T-cell (primary cell): Measurements from ENCODE around the gene PHF10. TPM values are rescaled to one million over a fixed set of nuclear protein-coding genes. Genes with fewer than 3 reads are reported as not detected.

Source experiments
- ATAC-seq, 4 experiments: fragments of 200-7000 bp in 3 of 4; fragments of 150-1000 bp in 1 of 4; cut with Tn5 transposase; replicated peaks in 1 of 4; 1 replicate in 3 of 4; 2 replicates in 1 of 4; pipeline ENCODE4 v1.10.0; 2021; ENCODE audit warnings: moderate library complexity in 3 of 4, mild to moderate bottlenecking in 2 of 4, moderate number of reproducible peaks in 1 of 4
- CTCF ChIA-PET, 2 donors: fragments of 300-600 bp; sonication (Branson Sonifier 250); formaldehyde crosslinking; loops; one replicate each; lab custom pipeline; 2022; ENCODE audit warnings: antibody characterized with exemption in 2 of 2; lab: Charles Lee
- POLR2A ChIA-PET, 2 donors: fragments of 300-600 bp; sonication (Branson Sonifier 250); formaldehyde crosslinking; loops; one replicate each; lab custom pipeline; 2022; ENCODE audit warnings: antibody characterized with exemption in 2 of 2; lab: Charles Lee
- DNase-seq, 35 experiments: peaks; one replicate each; pipeline versions ENCODE4 v3.0.0 to v3.0.0-alpha.2; 2013 to 2023
- H3K27ac ChIP-seq: one replicate; pipeline ENCODE4 v1.5.1; 2013; ENCODE audit warnings: low read length
- H3K27me3 ChIP-seq, 2 experiments: replicated peaks in 1 of 2; 1 replicate in 1 of 2; 2 replicates in 1 of 2; pipeline versions ENCODE4 v1.6.1 to v1.7.0; 2013; ENCODE audit warnings: low read length in 1 of 2, mixed read lengths in 1 of 2; ENCODE audit not compliant: control insufficient read depth in 2 of 2, insufficient read depth in 2 of 2; ENCODE audit errors: extremely low read depth in 1 of 2
- H3K36me3 ChIP-seq, 2 donors: 1 replicate in 1 of 2; 2 replicates in 1 of 2; pipeline versions ENCODE4 v1.6.1 to v1.7.0; 2013; ENCODE audit warnings: low read length in 1 of 2; ENCODE audit not compliant: control insufficient read depth in 2 of 2, insufficient read depth in 1 of 2; ENCODE audit errors: extremely low read depth in 1 of 2
- H3K4me1 ChIP-seq, 2 experiments: 1 replicate in 1 of 2; 2 replicates in 1 of 2; pipeline versions ENCODE4 v1.6.1 to v1.7.0; 2013; ENCODE audit warnings: low read length in 2 of 2, mixed read lengths in 1 of 2; ENCODE audit not compliant: insufficient read depth in 2 of 2, control insufficient read depth in 1 of 2; ENCODE audit errors: extremely low read depth in 1 of 2
- H3K4me3 ChIP-seq, 2 donors: 1 replicate in 1 of 2; 2 replicates in 1 of 2; pipeline versions ENCODE4 v1.5.1 to v1.7.0; 2013; ENCODE audit warnings: mild to moderate bottlenecking in 2 of 2, low read length in 1 of 2, moderate library complexity in 1 of 2; ENCODE audit not compliant: control insufficient read depth in 1 of 2; ENCODE audit errors: extremely low read depth in 1 of 2
- H3K9me3 ChIP-seq: 2 replicates; pipeline ENCODE4 v1.7.0; 2013
- H3K27ac Mint-ChIP-seq, 2 donors: one replicate each; pipeline ENCODE4 v1.8.0; 2020 to 2021; ENCODE audit warnings: mild to moderate bottlenecking in 2 of 2, mixed read lengths in 2 of 2
- H3K27me3 Mint-ChIP-seq, 2 donors: one replicate each; pipeline ENCODE4 v1.8.0; 2021 to 2022; ENCODE audit warnings: mixed read lengths in 2 of 2
- H3K36me3 Mint-ChIP-seq: one replicate; pipeline ENCODE4 v1.8.0; 2021; ENCODE audit warnings: mixed read lengths
- H3K4me1 Mint-ChIP-seq, 3 donors: one replicate each; pipeline ENCODE4 v1.8.0; 2020 to 2022; ENCODE audit warnings: mixed read lengths in 3 of 3, mild to moderate bottlenecking in 1 of 3
- H3K4me3 Mint-ChIP-seq, 3 donors: one replicate each; pipeline ENCODE4 v1.8.0; 2020 to 2022; ENCODE audit warnings: mild to moderate bottlenecking in 3 of 3, mixed read lengths in 3 of 3, moderate library complexity in 3 of 3
- H3K9me3 Mint-ChIP-seq, 3 donors: one replicate each; pipeline ENCODE4 v1.8.0; 2020 to 2022; ENCODE audit warnings: mixed read lengths in 3 of 3
- WGBS: methylation state at CpG from one replicate; pipeline ENCODE4 v1.1.5; 2013; ENCODE audit warnings: missing lambda C conversion rate; ENCODE audit not compliant: insufficient coverage; 5-methylcytosine and 5-hydroxymethylcytosine counted together
- total RNA-seq, 35 experiments: library from RNA in 6 of 35; stranded (reverse) in 6 of 35; fragments of 120-200 nt in 1 of 35; gene quantifications; one replicate each; pipeline versions ENCODE4 v1.2.1 to v1.2.4 and lab custom pipeline; 2013 to 2026

The PHF10 gene
- total RNA-seq, 5 donors from 2014 or later (not counting 1 experiment from before 2014, with no cell fraction given): 77.8 to 94.1 (median 85.5) TPM

GRCh38 chr6:169668203-169668847, 56.0 kb downstream of the PHF10 start:
- POLR2A ChIA-PET: no interaction called here
- Mint-ChIP-seq H3K27ac (no peak overlapping the region), H3K4me1 (peaks cover 0 to 16% (median 7%) of the 10 kb centered on the region in 3 donors), H3K27me3 (no peaks in the 10 kb centered on the region), H3K9me3 (no peaks in the 10 kb centered on the region), H3K4me3 (no peak overlapping the region), H3K36me3 (peaks cover 54% of the 10 kb centered on the region)
- ATAC-seq: no peak
- no peaks in the 10 kb centered on the region for H3K4me1 ChIP-seq
- WGBS: 96% methylated on average over 6 of the region's 15 CpGs
- H3K4me3 ChIP-seq: no peak overlapping the region
- no peaks in the 10 kb centered on the region for H3K9me3 ChIP-seq
- no peaks in the 10 kb centered on the region for H3K27me3 ChIP-seq
- CTCF ChIA-PET: no interaction called here
- no peak for DNase-seq
- no peak overlapping the region for H3K27ac ChIP-seq
- peaks cover 4 to 11% of the 10 kb centered on the region in 2 donors for H3K36me3 ChIP-seq

DNA sequence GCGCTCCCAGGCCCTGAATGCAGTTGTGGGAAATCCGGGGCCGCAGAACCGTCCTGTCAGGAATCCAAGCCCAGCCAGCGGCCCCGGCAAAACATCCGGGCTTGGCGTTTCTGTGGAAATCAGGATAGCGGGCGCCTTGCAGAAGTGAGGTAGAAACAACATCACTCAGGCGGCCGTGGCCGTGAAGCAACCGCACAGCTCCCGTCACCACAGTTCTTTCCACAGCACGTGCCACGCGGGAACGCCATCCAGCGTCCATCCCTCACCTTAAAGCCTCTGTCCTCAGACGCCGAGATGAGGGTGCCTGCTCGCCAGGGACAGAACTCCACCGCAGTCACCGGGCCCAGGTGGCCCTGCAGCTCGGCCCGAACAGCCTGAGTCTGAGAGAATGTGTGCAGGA, 56.6 kb downstream of the PHF10 start:
- Mint-ChIP-seq H3K36me3 (peaks cover 57% of the 10 kb centered on the region), H3K9me3 (no peaks in the 10 kb centered on the region), H3K27ac (no peak overlapping the region), H3K27me3 (no peaks in the 10 kb centered on the region), H3K4me1 (peaks cover 0 to 16% (median 7%) of the 10 kb centered on the region in 3 donors), H3K4me3 (no peak overlapping the region)
- ChIA-PET POLR2A (no interaction called here), CTCF (no interaction called here)
- Histone ChIP-seq H3K27ac (no peak overlapping the region), H3K36me3 (peaks cover 4 to 11% of the 10 kb centered on the region in 2 donors), H3K4me1 (no peaks in the 10 kb centered on the region), H3K4me3 (no peak overlapping the region), H3K27me3 (no peaks in the 10 kb centered on the region), H3K9me3 (no peaks in the 10 kb centered on the region)
- ATAC-seq (no peak), DNase-seq (no peak)
- WGBS: 97% methylated on average over 21 of the region's 27 CpGs

- Histone ChIP-seq H3K4me3 (no peak overlapping the region), H3K4me1 (no peaks in the 10 kb centered on the region), H3K36me3 (peaks cover 5 to 8% of the 10 kb centered on the region in 2 donors), H3K9me3 (no peaks in the 10 kb centered on the region), H3K27ac (no peak overlapping the region), H3K27me3 (no peaks in the 10 kb centered on the region)
- peaks cover 55% of the 10 kb centered on the region for H3K36me3 Mint-ChIP-seq
- ATAC-seq (no peak), DNase-seq (no peak)
- no peaks in the 10 kb centered on the region for H3K27me3 Mint-ChIP-seq
- no peak overlapping the region for H3K27ac Mint-ChIP-seq
- H3K9me3 Mint-ChIP-seq: no peaks in the 10 kb centered on the region
- no peak overlapping the region for H3K4me3 Mint-ChIP-seq
- H3K4me1 Mint-ChIP-seq: peaks cover 0 to 13% (median 7%) of the 10 kb centered on the region in 3 donors
- WGBS: 96% methylated on average over 18 of the region's 18 CpGs
- ChIA-PET POLR2A (no interaction called here), CTCF (no interaction called here)
Observed at GRCh38 chr6:169666441-169666840, 57.9 kb downstream of the PHF10 start.

DNA sequence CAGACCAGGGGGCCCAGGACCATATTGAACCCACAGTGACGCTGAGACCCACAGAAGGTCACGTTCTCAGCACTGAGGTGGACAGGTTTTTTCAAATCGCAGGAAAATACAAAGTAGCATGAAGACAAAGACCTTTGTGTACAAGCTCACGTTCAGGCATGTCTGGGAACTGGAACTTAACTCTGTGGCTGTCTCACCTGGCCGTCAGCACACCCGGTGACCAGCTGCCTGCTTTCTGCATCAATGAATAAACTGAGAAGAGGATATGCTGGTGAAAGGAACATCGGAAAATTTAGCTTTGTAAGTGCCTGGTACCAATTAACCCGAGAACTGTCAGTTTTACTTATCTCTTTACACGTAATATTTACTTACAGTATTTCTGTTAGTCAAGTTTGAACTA, 59.0 kb downstream of the PHF10 start:
- H3K4me1 ChIP-seq: no peaks in the 10 kb centered on the region
- Mint-ChIP-seq H3K27me3 (no peaks in the 10 kb centered on the region), H3K4me1 (peaks cover 0 to 10% (median 5%) of the 10 kb centered on the region in 3 donors), H3K36me3 (peaks cover 52% of the 10 kb centered on the region), H3K27ac (no peak overlapping the region), H3K9me3 (no peaks in the 10 kb centered on the region), H3K4me3 (no peak overlapping the region)
- H3K4me3 ChIP-seq: no peak overlapping the region
- ATAC-seq (no peak), DNase-seq (no peak)
- ChIA-PET CTCF (no interaction called here), POLR2A (no interaction called here)
- H3K27ac ChIP-seq: no peak overlapping the region
- WGBS: 69% methylated on average over 4 of the region's 9 CpGs
- H3K9me3 ChIP-seq: no peaks in the 10 kb centered on the region
- no peaks in the 10 kb centered on the region for H3K27me3 ChIP-seq
- peaks cover 8% of the 10 kb centered on the region in 2 donors for H3K36me3 ChIP-seq

DNA sequence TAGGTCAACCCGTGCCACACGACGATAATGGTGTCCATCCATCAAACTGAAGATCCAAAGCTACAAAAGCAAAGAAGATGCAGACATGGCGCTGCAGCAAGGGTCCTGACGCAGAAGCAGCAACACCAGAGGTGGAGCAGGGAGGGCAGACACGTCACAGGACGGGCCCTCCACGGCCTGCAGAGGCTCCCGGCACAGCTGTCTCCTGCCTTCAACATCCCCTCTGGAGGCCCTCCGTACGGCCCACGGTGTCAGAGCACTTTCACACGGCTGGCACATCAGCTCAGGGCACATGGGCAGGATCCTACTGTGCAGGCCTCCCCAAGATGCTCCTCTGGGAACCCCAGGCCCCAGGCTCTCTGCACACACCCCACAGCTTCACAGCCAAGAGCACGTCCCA, 60.1 kb downstream of the PHF10 start:
- peaks cover 51% of the 10 kb centered on the region for H3K36me3 Mint-ChIP-seq

GRCh38 chr6:169663468-169663867, 60.8 kb downstream of the PHF10 start:
- CTCF ChIA-PET: no interaction called here
- H3K4me3 Mint-ChIP-seq: no peak overlapping the region
- peaks cover 8 to 10% of the 10 kb centered on the region in 2 donors for H3K36me3 ChIP-seq

More for the DNA sequence above, 60.1 kb downstream of the PHF10 start:
- Histone ChIP-seq H3K27ac (no peak overlapping the region), H3K9me3 (no peaks in the 10 kb centered on the region), H3K4me3 (no peak overlapping the region), H3K4me1 (no peaks in the 10 kb centered on the region), H3K36me3 (peaks cover 8% of the 10 kb centered on the region in 2 donors), H3K27me3 (no peaks in the 10 kb centered on the region)
- WGBS: 98% methylated on average over 10 of the region's 14 CpGs
- no peak for DNase-seq
- H3K27ac Mint-ChIP-seq: no peak overlapping the region
- no peak for ATAC-seq
- no peaks in the 10 kb centered on the region for H3K27me3 Mint-ChIP-seq
- H3K4me3 Mint-ChIP-seq: no peak overlapping the region
- no peaks in the 10 kb centered on the region for H3K9me3 Mint-ChIP-seq
- H3K4me1 Mint-ChIP-seq: peaks cover 0 to 1% (median 0%) of the 10 kb centered on the region in 3 donors
- ChIA-PET POLR2A (no interaction called here), CTCF (no interaction called here)

More at GRCh38 chr6:169663468-169663867, 60.8 kb downstream of the PHF10 start:
- Mint-ChIP-seq H3K4me1 (no peaks in the 10 kb centered on the region), H3K36me3 (peaks cover 54% of the 10 kb centered on the region), H3K27me3 (no peaks in the 10 kb centered on the region), H3K9me3 (no peaks in the 10 kb centered on the region), H3K27ac (no peak overlapping the region)
- Histone ChIP-seq H3K27ac (no peak overlapping the region), H3K4me3 (no peak overlapping the region), H3K4me1 (no peaks in the 10 kb centered on the region), H3K9me3 (no peaks in the 10 kb centered on the region), H3K27me3 (no peaks in the 10 kb centered on the region)
- DNase-seq: peak in 1 of 35 experiments; percentile 12
- WGBS: 97% methylated on average over 7 of the region's 8 CpGs
- ATAC-seq: no peak
- POLR2A ChIA-PET: no interaction called here
